Loucy (cell line): ENCODE measurements around the gene TMEM201.

Experiments
- H2AFZ ChIP-seq: fragments of 200-600 bp; sonication (generic); 2 replicates; pipeline ENCODE4 v1.6.0; 2016; ENCODE audit warnings: antibody characterized with exemption, mild to moderate bottlenecking, low read length, moderate library complexity
- H3F3A ChIP-seq: fragments of 200-600 bp; 2 replicates; pipeline ENCODE4 v1.6.0; 2016; ENCODE audit warnings: antibody characterized with exemption, low read depth, mild to moderate bottlenecking
- H3K27me3 ChIP-seq: fragments of 200-600 bp; sonication (generic); 2 replicates; pipeline ENCODE4 v1.6.1; 2014; ENCODE audit warnings: low read length, mild to moderate bottlenecking; ENCODE audit not compliant: insufficient read depth, poor library complexity, severe bottlenecking
- H3K36me3 ChIP-seq: fragments of 200-600 bp; sonication (generic); 2 replicates; pipeline ENCODE4 v1.6.1; 2016; ENCODE audit warnings: low read length; ENCODE audit not compliant: insufficient read depth
- H3K4me1 ChIP-seq: fragments of 200-600 bp; sonication (generic); 2 replicates; pipeline ENCODE4 v1.5.1; 2014; ENCODE audit warnings: low read length, mild to moderate bottlenecking; ENCODE audit not compliant: insufficient read depth, poor library complexity, severe bottlenecking
- H3K4me2 ChIP-seq: fragments of 200-600 bp; sonication (generic); 2 replicates; pipeline ENCODE4 v1.6.0; 2014; ENCODE audit warnings: antibody characterized with exemption, low read length, low read depth, mild to moderate bottlenecking; ENCODE audit not compliant: poor library complexity, severe bottlenecking
- H3K4me3 ChIP-seq: fragments of 200-600 bp; sonication (generic); 2 replicates; pipeline ENCODE4 v1.5.1; 2014; ENCODE audit warnings: low read length, mild to moderate bottlenecking, mixed read lengths; ENCODE audit not compliant: poor library complexity, severe bottlenecking
- H3K79me2 ChIP-seq: fragments of 200-600 bp; sonication (generic); 2 replicates; pipeline ENCODE4 v1.6.1; 2014; ENCODE audit warnings: low read length; ENCODE audit not compliant: insufficient read depth
- H3K9ac ChIP-seq: fragments of 200-600 bp; sonication (generic); 2 replicates; pipeline ENCODE4 v1.6.0; 2014; ENCODE audit warnings: mild to moderate bottlenecking, low read depth, low read length, moderate library complexity; ENCODE audit not compliant: poor library complexity, severe bottlenecking
- H3K9me2 ChIP-seq: fragments of 200-600 bp; sonication (generic); replicated peaks from 2 replicates; pipeline ENCODE4 v1.6.1; 2016; ENCODE audit warnings: low read depth, low read length, mixed read lengths
- H3K9me3 ChIP-seq: fragments of 200-600 bp; sonication (generic); 2 replicates; pipeline ENCODE4 v1.6.1; 2014; ENCODE audit warnings: mild to moderate bottlenecking, antibody characterized with exemption, low read length, low read depth; ENCODE audit not compliant: insufficient read depth
- H4K20me1 ChIP-seq: fragments of 200-600 bp; sonication (generic); 2 replicates; pipeline ENCODE4 v1.6.0; 2014; ENCODE audit warnings: antibody characterized with exemption, low read length, mild to moderate bottlenecking; ENCODE audit not compliant: insufficient read depth, poor library complexity, severe bottlenecking
- CTCF ChIP-seq: fragments of 200-600 bp; sonication (generic); conservative IDR thresholded peaks from 2 replicates; pipeline ENCODE4 v1.5.1; 2014; ENCODE audit warnings: mild to moderate bottlenecking, antibody characterized with exemption, low read length
- EZH2phosphoT487 ChIP-seq: fragments of 200-600 bp; IDR thresholded peaks from 2 replicates; pipeline ENCODE4 v1.6.1; 2018; ENCODE audit warnings: antibody characterized with exemption, mild to moderate bottlenecking, moderate library complexity, borderline replicate concordance

The TMEM201 gene

GRCh38 chr1:9593147-9593491, 4.4 kb downstream of the TMEM201 start:
- Histone ChIP-seq H4K20me1 (peaks cover 66% of the 10 kb centered on the region), H3K4me3 (peak overlapping the region; percentile 96), H3K4me1 (peaks cover 44% of the 10 kb centered on the region), H3K9me3 (no peaks in the 10 kb centered on the region), H3K4me2 (peak overlapping the region; percentile 90), H3K36me3 (peaks cover 22% of the 10 kb centered on the region; the same call in 1 of the 2 replicates), H3K9ac (peak overlapping the region; percentile 86), H3K27me3 (no peaks in the 10 kb centered on the region), H3F3A (no peaks in the 10 kb centered on the region), H2AFZ (no peak overlapping the region), H3K79me2 (peaks cover 78% of the 10 kb centered on the region), H3K9me2 (no peaks in the 10 kb centered on the region)
- TF ChIP-seq CTCF = no peak
- TF ChIP-seq EZH2phosphoT487 = no peak

GRCh38 chr1:9593492-9594465, 5.1 kb downstream of the TMEM201 start:
- peaks cover 26% of the 10 kb centered on the region; the same call in 1 of the 2 replicates for H3K36me3 ChIP-seq
- peak overlapping the region; percentile 96 for H3K4me3 ChIP-seq
- H3K27me3 ChIP-seq = no peaks in the 10 kb centered on the region

GRCh38 chr1:9594471-9595155, 5.9 kb downstream of the TMEM201 start:
- Histone ChIP-seq H3K36me3 (peaks cover 32% of the 10 kb centered on the region; the same call in 1 of the 2 replicates), H3K79me2 (peaks cover 72% of the 10 kb centered on the region), H3F3A (no peaks in the 10 kb centered on the region), H3K9ac (no peak overlapping the region), H4K20me1 (peaks cover 61% of the 10 kb centered on the region), H3K4me3 (no peak overlapping the region), H2AFZ (no peak overlapping the region), H3K27me3 (no peaks in the 10 kb centered on the region), H3K4me1 (peaks cover 41% of the 10 kb centered on the region), H3K9me3 (no peaks in the 10 kb centered on the region), H3K4me2 (peak overlapping the region; percentile 90), H3K9me2 (no peaks in the 10 kb centered on the region)
- TF ChIP-seq EZH2phosphoT487 (no peak), CTCF (no peak)

More at GRCh38 chr1:9593492-9594465, 5.1 kb downstream of the TMEM201 start:
- TF ChIP-seq CTCF = no peak
- TF ChIP-seq EZH2phosphoT487 = no peak
- no peaks in the 10 kb centered on the region for H3K9me2 ChIP-seq
- H3K79me2 ChIP-seq = peaks cover 78% of the 10 kb centered on the region
- H4K20me1 ChIP-seq = peaks cover 66% of the 10 kb centered on the region
- H3K9me3 ChIP-seq = no peaks in the 10 kb centered on the region
- no peaks in the 10 kb centered on the region for H3F3A ChIP-seq
- no peak overlapping the region for H2AFZ ChIP-seq
- peak overlapping the region; percentile 90 for H3K4me2 ChIP-seq
- H3K9ac ChIP-seq = peak overlapping the region; percentile 86
- peaks cover 44% of the 10 kb centered on the region for H3K4me1 ChIP-seq
